BJ (cell line): ENCODE measurements around the gene IFRD2. TPM values are rescaled to one million over a fixed set of nuclear protein-coding genes. Genes with fewer than 3 reads are reported as not detected.
A peak's percentile ranks its signal among the peaks of the same experiment; 100 is the strongest.

Experiments used
- CTCF ChIA-PET: fragments of 350-600 bp; formaldehyde crosslinking; extraction: SDS; loops from one replicate; lab custom pipeline; 2021; ENCODE audit warnings: antibody characterized with exemption, inconsistent platforms; lab: Yijun Ruan, JAX
- POLR2A ChIA-PET: fragments of 300-600 bp; sonication (Branson Sonifier 250); formaldehyde crosslinking; extraction: SDS; loops from one replicate; lab custom pipeline; 2021; ENCODE audit warnings: antibody characterized with exemption; lab: Charles Lee
- DNase-seq: peaks from one replicate; pipeline ENCODE4 v3.0.0-alpha.2; 2011; ENCODE audit warnings: low read depth
- H3K27me3 ChIP-seq: 2 replicates; pipeline ENCODE4 v1.6.0; 2011; ENCODE audit warnings: low read length; ENCODE audit not compliant: control insufficient read depth, insufficient read depth
- H3K36me3 ChIP-seq: 2 replicates; pipeline ENCODE4 v1.5.1; 2011; ENCODE audit warnings: low read length; ENCODE audit not compliant: control insufficient read depth, insufficient read depth
- H3K4me3 ChIP-seq: 2 replicates; pipeline ENCODE4 v1.5.1; 2011; ENCODE audit warnings: low read depth, mild to moderate bottlenecking, control low read depth, low read length
- polyA plus RNA-seq: library from polyadenylated mRNA; depleted of rRNA; stranded (reverse); fragments of >200 nt; gene quantifications from 2 replicates; pipeline ENCODE4 v1.2.3, GENCODE V29; 2011
- TF ChIP-seq, protein P1 (sequence below): IDR thresholded peaks from 2 replicates; pipeline ENCODE4 v1.5.1; 2011; ENCODE audit warnings: low read depth, mild to moderate bottlenecking, control low read depth, inconsistent platforms, low read length, moderate library complexity; ENCODE audit not compliant: insufficient read depth

IFRD2 gene
- polyA plus RNA-seq, 1 experiment = 56.7 TPM

DNA sequence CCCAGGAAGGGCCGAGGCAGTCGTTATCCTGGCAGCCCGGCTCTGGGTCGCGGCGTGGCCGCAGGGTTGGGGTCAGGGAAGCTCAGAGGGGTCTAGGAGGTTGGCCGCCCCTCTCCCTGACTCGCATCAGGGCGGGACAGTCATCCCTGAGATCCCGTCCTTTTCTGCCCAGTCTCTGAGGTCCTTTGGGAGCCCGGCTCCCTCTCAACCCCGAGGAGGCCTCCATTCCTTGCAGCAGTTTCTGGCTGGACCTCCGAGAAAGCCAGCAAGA is 29.8 kb upstream of the IFRD2 start:
- ChIA-PET CTCF (interaction anchor here (1.0 to 1.9 kb wide), 4 partner anchors 14 to 96 kb away, joined by 3 to 6 read pairs (median 4); no protein-coding TSS in a partner anchor), POLR2A (no interaction called here)
- Histone ChIP-seq H3K27me3 (no peaks in the 10 kb centered on the region), H3K4me3 (no peak overlapping the region), H3K36me3 (peaks cover 18% of the 10 kb centered on the region)
- TF ChIP-seq, protein P1, sequence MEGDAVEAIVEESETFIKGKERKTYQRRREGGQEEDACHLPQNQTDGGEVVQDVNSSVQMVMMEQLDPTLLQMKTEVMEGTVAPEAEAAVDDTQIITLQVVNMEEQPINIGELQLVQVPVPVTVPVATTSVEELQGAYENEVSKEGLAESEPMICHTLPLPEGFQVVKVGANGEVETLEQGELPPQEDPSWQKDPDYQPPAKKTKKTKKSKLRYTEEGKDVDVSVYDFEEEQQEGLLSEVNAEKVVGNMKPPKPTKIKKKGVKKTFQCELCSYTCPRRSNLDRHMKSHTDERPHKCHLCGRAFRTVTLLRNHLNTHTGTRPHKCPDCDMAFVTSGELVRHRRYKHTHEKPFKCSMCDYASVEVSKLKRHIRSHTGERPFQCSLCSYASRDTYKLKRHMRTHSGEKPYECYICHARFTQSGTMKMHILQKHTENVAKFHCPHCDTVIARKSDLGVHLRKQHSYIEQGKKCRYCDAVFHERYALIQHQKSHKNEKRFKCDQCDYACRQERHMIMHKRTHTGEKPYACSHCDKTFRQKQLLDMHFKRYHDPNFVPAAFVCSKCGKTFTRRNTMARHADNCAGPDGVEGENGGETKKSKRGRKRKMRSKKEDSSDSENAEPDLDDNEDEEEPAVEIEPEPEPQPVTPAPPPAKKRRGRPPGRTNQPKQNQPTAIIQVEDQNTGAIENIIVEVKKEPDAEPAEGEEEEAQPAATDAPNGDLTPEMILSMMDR = no peak
- DNase-seq = no peak

DNA sequence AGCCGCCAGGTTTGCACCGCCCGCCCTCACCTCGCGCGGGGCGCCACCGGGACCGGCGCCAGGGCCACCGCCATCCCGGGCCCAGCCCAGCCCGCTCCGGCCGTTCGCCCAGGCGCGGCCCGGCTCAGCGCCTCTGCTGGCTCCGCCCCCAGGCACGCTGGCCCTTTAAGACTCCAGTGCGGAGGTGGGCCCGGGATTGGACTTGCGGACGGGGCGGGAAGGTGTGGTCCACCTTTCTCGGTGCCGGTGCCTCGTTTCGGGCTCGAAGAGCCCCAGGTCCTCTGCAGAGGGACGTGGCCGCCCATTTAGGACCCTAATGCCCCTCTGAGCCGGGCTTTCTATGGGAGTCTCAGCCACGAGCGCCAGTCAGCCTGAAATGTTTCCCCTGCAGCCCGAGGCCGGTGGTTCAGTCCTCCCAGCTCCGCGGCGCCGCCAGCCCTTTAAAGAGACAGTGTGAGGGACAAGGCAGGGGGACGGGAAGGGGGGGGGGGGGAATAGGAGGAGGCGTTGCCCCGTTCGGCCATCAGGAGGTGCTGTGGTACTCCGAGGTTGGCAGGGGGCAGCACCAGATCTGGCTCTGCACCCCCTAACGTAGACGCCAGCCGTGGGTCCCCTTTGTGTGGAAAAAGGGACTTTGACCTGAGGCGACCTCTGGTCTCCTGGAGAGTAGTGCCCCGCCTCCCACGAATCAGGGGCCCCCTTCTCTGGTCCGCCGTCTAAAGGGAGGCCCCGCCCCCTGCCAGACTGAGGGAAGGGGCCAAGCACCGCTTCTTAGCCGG is 29.3 kb upstream of the IFRD2 start:
- DNase-seq = no peak
- Histone ChIP-seq H3K4me3 (peak overlapping the region; percentile 53), H3K36me3 (peaks cover 24% of the 10 kb centered on the region), H3K27me3 (no peaks in the 10 kb centered on the region)
- TF ChIP-seq, protein P1 = peak; percentile 53
- CTCF ChIA-PET = interaction anchor here (1.0 to 1.9 kb wide), 6 partner anchors 14 to 96 kb away, joined by 3 to 6 read pairs (median 4); no protein-coding TSS in a partner anchor
- POLR2A ChIA-PET = interaction anchor here (0.6 kb wide), 1 partner anchor 30 kb away, joined by 3 read pairs; no protein-coding TSS in a partner anchor

- Histone ChIP-seq H3K4me3 (peak overlapping the region; percentile 53), H3K36me3 (peaks cover 24% of the 10 kb centered on the region), H3K27me3 (no peaks in the 10 kb centered on the region)
- DNase-seq = no peak
- ChIA-PET POLR2A (interaction anchor here (0.6 kb wide), 1 partner anchor 29 kb away, joined by 3 read pairs; no protein-coding TSS in a partner anchor), CTCF (interaction anchor here (1.0 to 1.9 kb wide), 4 partner anchors 14 to 47 kb away, joined by 3 to 6 read pairs (median 4); no protein-coding TSS in a partner anchor)
- TF ChIP-seq, protein P1 = no peak
Observed at GRCh38 chr3:50320853-50321335, 28.7 kb upstream of the IFRD2 start.

GRCh38 chr3:50319894-50320625 is 27.8 kb upstream of the IFRD2 start:
- Histone ChIP-seq H3K27me3 (no peaks in the 10 kb centered on the region), H3K4me3 (peak overlapping the region; percentile 53), H3K36me3 (peaks cover 21% of the 10 kb centered on the region)
- TF ChIP-seq, protein P1 = no peak
- ChIA-PET POLR2A (no interaction called here), CTCF (interaction anchor here (1.0 to 1.9 kb wide), 4 partner anchors 13 to 46 kb away, joined by 3 to 6 read pairs (median 4); partner anchors contain the start of gene IFRD2)
- DNase-seq = no peak
